ENCODE measurements around the gene NCAPG2. TPM values are rescaled to one million over a fixed set of nuclear protein-coding genes. Genes with fewer than 3 reads are reported as not detected.

The NCAPG2 gene
- total and polyA plus RNA-seq, 2 donors from 2014 or later, result 1.3 to 6.3 TPM

DNA sequence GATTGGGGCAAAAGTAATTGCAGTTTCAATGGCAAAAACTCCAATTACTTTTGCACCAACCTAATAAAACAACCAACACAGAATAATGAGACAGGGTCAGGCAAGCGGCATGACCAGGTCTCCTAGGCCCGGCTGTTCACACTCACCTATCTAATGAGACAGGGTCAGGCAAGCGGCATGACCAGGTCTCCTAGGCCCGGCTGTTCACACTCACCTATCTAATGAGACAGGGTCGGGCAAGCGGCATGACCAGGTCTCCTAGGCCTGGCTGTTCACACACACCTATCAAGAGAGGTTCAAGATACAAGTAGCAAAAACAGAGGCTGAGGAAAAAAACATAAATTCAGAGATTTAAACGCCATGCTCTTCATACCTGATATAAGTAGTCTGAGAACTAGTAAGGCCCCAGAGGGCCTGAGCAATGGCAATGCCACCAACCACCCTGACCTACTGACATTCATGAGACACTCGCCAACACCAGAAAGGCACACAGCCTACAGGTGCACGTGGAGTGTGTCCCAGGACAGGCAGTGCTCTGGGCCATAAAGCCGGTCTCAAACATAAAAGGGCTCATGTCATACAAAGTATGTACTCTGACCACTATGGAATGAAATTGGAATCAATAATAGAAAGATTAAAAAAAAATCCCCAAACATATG lies 40.6 kb upstream of the NCAPG2 start:
- H3K27me3 ChIP-seq (ENCODE audit: control insufficient read depth, insufficient read depth, low read length), result no peaks in the 10 kb centered on the region
- TF ChIP-seq, protein P1, sequence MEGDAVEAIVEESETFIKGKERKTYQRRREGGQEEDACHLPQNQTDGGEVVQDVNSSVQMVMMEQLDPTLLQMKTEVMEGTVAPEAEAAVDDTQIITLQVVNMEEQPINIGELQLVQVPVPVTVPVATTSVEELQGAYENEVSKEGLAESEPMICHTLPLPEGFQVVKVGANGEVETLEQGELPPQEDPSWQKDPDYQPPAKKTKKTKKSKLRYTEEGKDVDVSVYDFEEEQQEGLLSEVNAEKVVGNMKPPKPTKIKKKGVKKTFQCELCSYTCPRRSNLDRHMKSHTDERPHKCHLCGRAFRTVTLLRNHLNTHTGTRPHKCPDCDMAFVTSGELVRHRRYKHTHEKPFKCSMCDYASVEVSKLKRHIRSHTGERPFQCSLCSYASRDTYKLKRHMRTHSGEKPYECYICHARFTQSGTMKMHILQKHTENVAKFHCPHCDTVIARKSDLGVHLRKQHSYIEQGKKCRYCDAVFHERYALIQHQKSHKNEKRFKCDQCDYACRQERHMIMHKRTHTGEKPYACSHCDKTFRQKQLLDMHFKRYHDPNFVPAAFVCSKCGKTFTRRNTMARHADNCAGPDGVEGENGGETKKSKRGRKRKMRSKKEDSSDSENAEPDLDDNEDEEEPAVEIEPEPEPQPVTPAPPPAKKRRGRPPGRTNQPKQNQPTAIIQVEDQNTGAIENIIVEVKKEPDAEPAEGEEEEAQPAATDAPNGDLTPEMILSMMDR (IDR thresholded peaks at IDR 0.05; ENCODE audit: borderline replicate concordance, extremely low read depth, insufficient read depth), result no peak
- no peak for DNase-seq
- H3K4me3 ChIP-seq (ENCODE audit: low read length in 3 of 3), result no peak overlapping the region
- intact Hi-C loops (cut with DNase I), result no loop called here
- H3K9ac ChIP-seq (ENCODE audit: low read length in 3 of 3), result no peak overlapping the region
- no peak overlapping the region for H3K27ac ChIP-seq (ENCODE audit: low read depth in 2 of 2, low read length in 2 of 2)
- H3K4me1 ChIP-seq (ENCODE audit: control insufficient read depth in 2 of 3, insufficient read depth in 2 of 3, low read depth in 1 of 3, low read length in 3 of 3), result no peaks in the 10 kb centered on the region
- no peak for FAIRE-seq
- no peaks in the 10 kb centered on the region for H3K9me3 ChIP-seq (ENCODE audit: control insufficient read depth in 2 of 3, insufficient read depth in 1 of 3, low read length in 3 of 3)
- H3K36me3 ChIP-seq (ENCODE audit: control insufficient read depth in 2 of 3, insufficient read depth in 3 of 3, low read length in 3 of 3), result peaks cover 0 to 34% (median 20%) of the 10 kb centered on the region in 3 donors

DNA sequence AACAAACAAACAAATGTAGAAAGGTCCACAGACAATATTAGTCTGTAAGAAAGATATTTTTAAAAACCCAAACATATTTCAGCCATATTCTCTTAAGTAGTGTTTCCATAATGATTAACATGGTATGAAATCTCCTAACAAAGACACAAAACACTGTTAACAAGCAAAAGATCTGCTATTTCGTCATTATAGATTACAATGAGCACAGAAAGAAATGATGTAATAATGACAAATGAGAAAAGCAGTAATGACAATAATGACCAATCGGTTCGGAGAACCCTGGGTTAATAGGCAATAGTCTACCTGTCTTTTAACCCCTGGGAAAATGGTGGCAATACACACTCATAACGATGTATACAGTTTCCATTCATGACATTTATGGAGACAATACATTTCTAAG lies 39.5 kb upstream of the NCAPG2 start:
- no peaks in the 10 kb centered on the region for H3K9me3 ChIP-seq (ENCODE audit: control insufficient read depth in 2 of 3, insufficient read depth in 1 of 3, low read length in 3 of 3)
- intact Hi-C loops (cut with DNase I), result no loop called here
- FAIRE-seq (no peak), DNase-seq (no peak)
- no peak overlapping the region for H3K4me3 ChIP-seq (ENCODE audit: low read length in 3 of 3)
- H3K36me3 ChIP-seq (ENCODE audit: control insufficient read depth in 2 of 3, insufficient read depth in 3 of 3, low read length in 3 of 3), result peaks cover 0 to 42% (median 24%) of the 10 kb centered on the region in 3 donors
- H3K27me3 ChIP-seq (ENCODE audit: control insufficient read depth, insufficient read depth, low read length), result no peaks in the 10 kb centered on the region
- no peak overlapping the region for H3K9ac ChIP-seq (ENCODE audit: low read length in 3 of 3)
- TF ChIP-seq, protein P1 (IDR thresholded peaks at IDR 0.05; ENCODE audit: borderline replicate concordance, extremely low read depth, insufficient read depth), result no peak
- no peaks in the 10 kb centered on the region for H3K4me1 ChIP-seq (ENCODE audit: control insufficient read depth in 2 of 3, insufficient read depth in 2 of 3, low read depth in 1 of 3, low read length in 3 of 3)
- no peak overlapping the region for H3K27ac ChIP-seq (ENCODE audit: low read depth in 2 of 2, low read length in 2 of 2)

- TF ChIP-seq, protein P1 (IDR thresholded peaks at IDR 0.05; ENCODE audit: borderline replicate concordance, extremely low read depth, insufficient read depth), result no peak
- H3K4me1 ChIP-seq (ENCODE audit: control insufficient read depth in 2 of 3, insufficient read depth in 2 of 3, low read depth in 1 of 3, low read length in 3 of 3), result no peaks in the 10 kb centered on the region
- no peak for FAIRE-seq
- no peaks in the 10 kb centered on the region for H3K9me3 ChIP-seq (ENCODE audit: control insufficient read depth in 2 of 3, insufficient read depth in 1 of 3, low read length in 3 of 3)
- H3K9ac ChIP-seq (ENCODE audit: low read length in 3 of 3), result no peak overlapping the region
- intact Hi-C loops (cut with DNase I), result no loop called here
- H3K27me3 ChIP-seq (ENCODE audit: control insufficient read depth, insufficient read depth, low read length), result no peaks in the 10 kb centered on the region
- H3K27ac ChIP-seq (ENCODE audit: low read depth in 2 of 2, low read length in 2 of 2), result no peak overlapping the region
- no peak for DNase-seq
- peaks cover 0 to 47% (median 28%) of the 10 kb centered on the region in 3 donors for H3K36me3 ChIP-seq (ENCODE audit: control insufficient read depth in 2 of 3, insufficient read depth in 3 of 3, low read length in 3 of 3)
- H3K4me3 ChIP-seq (ENCODE audit: low read length in 3 of 3), result no peak overlapping the region
Measured at GRCh38 chr7:158743219-158743618, 38.6 kb upstream of the NCAPG2 start.
